MM.1S (cell line): Measurements from ENCODE around the gene GPRIN2.
A peak's percentile ranks its signal among the peaks of the same experiment; 100 is the strongest.

Experiments used
- DNase-seq: peaks from one replicate; pipeline ENCODE4 v3.0.0-alpha.2; 2015
- H2AFZ ChIP-seq: fragments of 300-600 bp; sonication (generic); 2 replicates; pipeline ENCODE4 v1.6.0; 2016; ENCODE audit warnings: antibody characterized with exemption, low read length
- H3F3A ChIP-seq: fragments of 300-600 bp; sonication (generic); 2 replicates; pipeline ENCODE4 v1.6.1; 2016; ENCODE audit warnings: mild to moderate bottlenecking, antibody characterized with exemption, low read length, moderate library complexity, mixed read lengths; ENCODE audit not compliant: insufficient read depth
- H3K27ac ChIP-seq: fragments of 300-600 bp; sonication (generic); 2 replicates; pipeline ENCODE4 v1.5.1; 2016; ENCODE audit warnings: mild to moderate bottlenecking, low read length
- H3K27me3 ChIP-seq: fragments of 300-600 bp; sonication (generic); replicated peaks from 2 replicates; pipeline ENCODE4 v1.6.0; 2016; ENCODE audit warnings: low read length; ENCODE audit not compliant: insufficient read depth
- H3K36me3 ChIP-seq: fragments of 300-600 bp; sonication (generic); replicated peaks from 2 replicates; pipeline ENCODE4 v1.6.1; 2016; ENCODE audit warnings: mild to moderate bottlenecking, low read length, mixed read lengths; ENCODE audit not compliant: insufficient read depth
- H3K4me1 ChIP-seq: fragments of 300-600 bp; sonication (generic); 2 replicates; pipeline ENCODE4 v1.6.1; 2016; ENCODE audit warnings: low read length, mixed read lengths
- H3K4me2 ChIP-seq: fragments of 300-600 bp; sonication (generic); 2 replicates; pipeline ENCODE4 v1.6.0; 2016; ENCODE audit warnings: low read depth, low read length
- H3K4me3 ChIP-seq: fragments of 300-600 bp; sonication (generic); 2 replicates; pipeline ENCODE4 v1.5.1; 2016; ENCODE audit warnings: low read length, mixed read lengths
- H3K79me2 ChIP-seq: fragments of 300-600 bp; sonication (generic); 2 replicates; pipeline ENCODE4 v1.6.1; 2016; ENCODE audit warnings: mixed run types, low read length, mixed read lengths
- H3K9ac ChIP-seq: fragments of 300-600 bp; sonication (generic); 2 replicates; pipeline ENCODE4 v1.6.1; 2016; ENCODE audit warnings: low read length, mixed read lengths
- H3K9me2 ChIP-seq: fragments of 300-600 bp; sonication (generic); replicated peaks from 2 replicates; pipeline ENCODE4 v1.6.1; 2016; ENCODE audit warnings: mild to moderate bottlenecking, low read length, mixed read lengths; ENCODE audit not compliant: insufficient read depth
- H3K9me3 ChIP-seq: fragments of 300-600 bp; sonication (generic); replicated peaks from 2 replicates; pipeline ENCODE4 v1.6.1; 2016; ENCODE audit warnings: mild to moderate bottlenecking, low read length, mixed read lengths; ENCODE audit not compliant: insufficient read depth
- H4K20me1 ChIP-seq: fragments of 300-600 bp; sonication (generic); 2 replicates; pipeline ENCODE4 v1.6.1; 2016; ENCODE audit warnings: mild to moderate bottlenecking, low read length, moderate library complexity, mixed read lengths; ENCODE audit not compliant: insufficient read depth
- EZH2 ChIP-seq: fragments of 300-600 bp; sonication (generic); optimal IDR thresholded peaks from 2 replicates; pipeline ENCODE3; 2017; ENCODE audit warnings: low read depth, mild to moderate bottlenecking, antibody characterized with exemption, low read length, mixed read lengths
- EZH2phosphoT487 ChIP-seq: fragments of 300-600 bp; sonication (generic); IDR thresholded peaks from 2 replicates; pipeline ENCODE4 v1.6.1; 2018; ENCODE audit warnings: antibody characterized with exemption, low read length
- TF ChIP-seq, protein P1 (sequence below): fragments of 300-600 bp; sonication (generic); IDR thresholded peaks from 2 replicates; pipeline ENCODE4 v1.5.1; 2016; ENCODE audit warnings: antibody characterized with exemption, low read length, mixed read lengths

The GPRIN2 gene

DNA sequence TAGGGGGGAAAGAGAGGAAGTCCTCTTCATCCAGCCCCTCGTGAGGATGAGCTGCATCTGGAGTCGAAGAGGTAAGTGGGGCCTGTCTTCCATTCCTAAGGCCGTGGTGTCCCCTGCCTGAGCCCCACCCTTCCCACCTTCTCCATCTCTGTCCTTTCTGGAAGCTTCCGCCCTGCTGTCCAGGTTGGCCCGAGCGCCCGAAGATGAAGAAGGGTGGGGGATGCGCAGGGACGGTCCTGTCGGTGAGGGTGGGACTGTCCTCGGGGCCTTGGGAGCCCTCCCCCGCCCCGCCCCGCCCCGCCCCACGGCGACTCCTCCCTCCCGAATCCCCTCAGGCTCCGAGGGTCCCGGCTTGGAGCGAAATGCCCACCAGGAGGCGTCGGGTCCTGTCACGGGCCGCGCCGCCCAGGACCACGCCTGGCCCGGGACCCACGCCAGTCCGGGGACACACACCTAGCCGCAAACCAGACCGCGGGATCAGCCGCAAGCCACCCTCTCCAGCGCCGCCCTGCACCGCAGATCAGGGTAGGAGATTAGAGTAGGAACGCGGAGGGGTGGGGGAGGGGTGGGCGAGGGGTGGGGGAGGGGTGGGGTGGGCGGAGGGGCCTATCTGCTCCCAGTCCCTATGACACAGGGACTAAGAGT lies 15.3 kb downstream of the GPRIN2 start:
- Histone ChIP-seq H3K9me3 (no peaks in the 10 kb centered on the region), H3K4me3 (no peak overlapping the region), H3K9ac (no peak overlapping the region), H4K20me1 (no peaks in the 10 kb centered on the region), H3K36me3 (no peaks in the 10 kb centered on the region), H3K27ac (no peak overlapping the region), H3F3A (no peaks in the 10 kb centered on the region), H3K4me2 (no peak overlapping the region), H3K4me1 (no peaks in the 10 kb centered on the region), H2AFZ (no peak overlapping the region), H3K9me2 (no peaks in the 10 kb centered on the region), H3K27me3 (no peaks in the 10 kb centered on the region), H3K79me2 (no peaks in the 10 kb centered on the region)
- DNase-seq: no peak
- TF ChIP-seq EZH2phosphoT487 (no peak), EZH2 (no peak)
- TF ChIP-seq, protein P1, sequence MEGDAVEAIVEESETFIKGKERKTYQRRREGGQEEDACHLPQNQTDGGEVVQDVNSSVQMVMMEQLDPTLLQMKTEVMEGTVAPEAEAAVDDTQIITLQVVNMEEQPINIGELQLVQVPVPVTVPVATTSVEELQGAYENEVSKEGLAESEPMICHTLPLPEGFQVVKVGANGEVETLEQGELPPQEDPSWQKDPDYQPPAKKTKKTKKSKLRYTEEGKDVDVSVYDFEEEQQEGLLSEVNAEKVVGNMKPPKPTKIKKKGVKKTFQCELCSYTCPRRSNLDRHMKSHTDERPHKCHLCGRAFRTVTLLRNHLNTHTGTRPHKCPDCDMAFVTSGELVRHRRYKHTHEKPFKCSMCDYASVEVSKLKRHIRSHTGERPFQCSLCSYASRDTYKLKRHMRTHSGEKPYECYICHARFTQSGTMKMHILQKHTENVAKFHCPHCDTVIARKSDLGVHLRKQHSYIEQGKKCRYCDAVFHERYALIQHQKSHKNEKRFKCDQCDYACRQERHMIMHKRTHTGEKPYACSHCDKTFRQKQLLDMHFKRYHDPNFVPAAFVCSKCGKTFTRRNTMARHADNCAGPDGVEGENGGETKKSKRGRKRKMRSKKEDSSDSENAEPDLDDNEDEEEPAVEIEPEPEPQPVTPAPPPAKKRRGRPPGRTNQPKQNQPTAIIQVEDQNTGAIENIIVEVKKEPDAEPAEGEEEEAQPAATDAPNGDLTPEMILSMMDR: no peak

DNA sequence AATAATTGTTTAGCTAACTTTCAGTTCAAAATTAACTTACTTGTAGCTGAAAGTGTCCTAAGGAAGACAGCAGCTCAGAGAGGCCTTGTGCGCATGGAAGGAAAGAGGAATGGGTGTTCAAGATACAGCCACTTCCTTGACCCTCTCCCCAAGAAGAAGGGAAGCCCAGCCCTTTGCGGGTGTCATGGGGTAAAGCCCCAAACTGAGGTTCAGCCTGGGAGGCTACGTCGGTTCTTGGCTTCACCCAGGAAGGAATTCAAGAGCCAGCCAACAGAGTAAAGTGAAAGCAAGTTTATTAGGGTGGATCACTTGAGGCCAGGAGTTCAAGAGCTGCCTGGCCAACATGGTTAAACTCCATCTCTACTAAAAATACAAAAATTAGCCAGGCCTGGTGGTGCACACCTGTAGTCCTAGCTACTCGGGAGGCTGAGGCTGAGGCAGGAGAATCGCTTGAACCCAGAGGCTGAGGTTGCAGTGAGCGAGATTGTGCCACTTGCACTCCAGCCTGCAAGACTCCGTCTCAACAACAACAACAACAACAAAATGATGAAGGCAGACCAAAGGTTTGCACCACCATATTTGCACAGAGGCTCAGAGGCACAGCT lies 15.9 kb downstream of the GPRIN2 start:
- no peaks in the 10 kb centered on the region for H3K27me3 ChIP-seq
- no peaks in the 10 kb centered on the region for H3F3A ChIP-seq
- H3K27ac ChIP-seq: no peak overlapping the region
- H3K9ac ChIP-seq: no peak overlapping the region
- no peaks in the 10 kb centered on the region for H3K9me3 ChIP-seq
- DNase-seq: no peak
- H3K9me2 ChIP-seq: no peaks in the 10 kb centered on the region
- H3K4me2 ChIP-seq: peak overlapping the region; percentile 10; the same call in 1 of the 2 replicates
- no peaks in the 10 kb centered on the region for H3K79me2 ChIP-seq
- no peaks in the 10 kb centered on the region for H4K20me1 ChIP-seq
- no peaks in the 10 kb centered on the region for H3K36me3 ChIP-seq
- TF ChIP-seq EZH2 (no peak), EZH2phosphoT487 (no peak)
- TF ChIP-seq, protein P1: no peak
- H3K4me3 ChIP-seq: no peak overlapping the region
- H3K4me1 ChIP-seq: no peaks in the 10 kb centered on the region
- peak overlapping the region; percentile 16 for H2AFZ ChIP-seq

DNA sequence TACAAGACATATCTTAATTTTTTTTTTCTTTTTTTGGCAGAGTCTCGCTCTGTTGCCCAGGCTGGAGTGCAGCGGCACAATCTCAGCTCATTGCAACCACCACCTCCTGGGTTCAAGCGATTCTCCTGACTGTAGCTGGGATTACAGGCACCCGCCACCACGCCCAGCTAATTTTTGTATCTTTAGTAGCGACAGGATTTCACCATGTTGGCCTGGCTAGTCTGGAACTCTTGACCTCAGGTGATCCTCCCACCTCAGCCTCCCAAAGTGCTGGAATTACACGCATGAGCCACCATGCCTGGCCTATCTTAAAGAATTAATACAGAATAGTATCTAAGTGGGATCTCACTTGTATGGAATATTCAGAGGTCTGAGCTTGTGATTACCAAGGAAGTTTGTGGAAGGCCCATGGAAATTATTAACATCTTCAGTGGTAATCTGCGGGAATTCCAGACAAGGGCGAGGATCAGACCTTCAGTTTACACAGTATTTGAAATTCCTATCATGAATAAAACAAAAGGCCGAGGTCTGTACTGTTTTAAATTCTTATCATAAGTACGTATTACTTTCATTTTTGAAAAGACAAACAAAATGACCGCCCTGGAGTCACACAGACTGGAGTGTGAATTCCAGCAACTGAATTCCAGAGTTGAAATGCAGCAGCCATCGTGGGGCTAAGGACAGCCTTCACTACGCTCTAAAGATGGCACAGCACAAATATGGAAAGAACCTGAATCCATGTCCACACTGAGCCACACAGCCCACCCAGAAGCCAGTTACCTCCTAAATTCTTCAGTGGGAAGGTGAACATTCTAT lies 16.7 kb downstream of the GPRIN2 start:
- DNase-seq: no peak
- Histone ChIP-seq H4K20me1 (no peaks in the 10 kb centered on the region), H3K4me1 (no peaks in the 10 kb centered on the region), H3K27ac (no peak overlapping the region), H2AFZ (peak overlapping the region; percentile 16), H3K9ac (no peak overlapping the region), H3K79me2 (no peaks in the 10 kb centered on the region), H3K9me3 (no peaks in the 10 kb centered on the region), H3K4me2 (peak overlapping the region; percentile 10), H3F3A (no peaks in the 10 kb centered on the region), H3K36me3 (no peaks in the 10 kb centered on the region), H3K9me2 (no peaks in the 10 kb centered on the region), H3K27me3 (no peaks in the 10 kb centered on the region), H3K4me3 (no peak overlapping the region)
- TF ChIP-seq EZH2phosphoT487 (no peak), EZH2 (no peak)
